HEK293 (cell line): ENCODE measurements around the gene PIGQ.

ENCODE experiments used
- MYNN ChIP-seq: fragments of 450-650 bp; formaldehyde crosslinking; IDR thresholded peaks from 2 replicates; pipeline ENCODE4 v1.5.1; 2016; ENCODE audit warnings: missing biosample characterization, missing genetic modification characterization, borderline replicate concordance
- REPIN1 ChIP-seq: fragments of 450-650 bp; formaldehyde crosslinking; IDR thresholded peaks from 2 replicates; pipeline ENCODE4 v1.5.1; 2017; ENCODE audit warnings: missing biosample characterization, missing genetic modification characterization, low read depth
- REST ChIP-seq: fragments of 450-650 bp; formaldehyde crosslinking; IDR thresholded peaks from 2 replicates; pipeline ENCODE4 v1.5.1; 2016; ENCODE audit warnings: missing biosample characterization, missing genetic modification characterization
- SETDB1 ChIP-seq: IDR thresholded peaks from one replicate; pipeline ENCODE4 v1.6.1; 2017; ENCODE audit warnings: mild to moderate bottlenecking, low read length, moderate library complexity, mixed read lengths; ENCODE audit not compliant: insufficient read length
- WT1 ChIP-seq: fragments of 450-650 bp; formaldehyde crosslinking; IDR thresholded peaks from 2 replicates; pipeline ENCODE4 v1.5.1; 2016; ENCODE audit warnings: missing biosample characterization, missing genetic modification characterization
- ZBTB11 ChIP-seq: fragments of 450-650 bp; formaldehyde crosslinking; conservative IDR thresholded peaks from 2 replicates; pipeline ENCODE4 v1.5.1; 2016; ENCODE audit warnings: low read depth, missing biosample characterization, missing genetic modification characterization
- ZNF138 ChIP-seq: fragments of 450-650 bp; formaldehyde crosslinking; IDR thresholded peaks from 2 replicates; pipeline ENCODE4 v1.5.1; 2016; ENCODE audit warnings: missing biosample characterization, missing genetic modification characterization, borderline replicate concordance
- ZNF157 ChIP-seq: fragments of 450-650 bp; formaldehyde crosslinking; IDR thresholded peaks from 2 replicates; pipeline ENCODE4 v1.5.1; 2016; ENCODE audit warnings: missing biosample characterization, missing genetic modification characterization
- ZNF16 ChIP-seq: fragments of 450-650 bp; formaldehyde crosslinking; IDR thresholded peaks from 2 replicates; pipeline ENCODE4 v1.5.1; 2016; ENCODE audit warnings: low read depth, missing biosample characterization, missing genetic modification characterization
- ZNF23 ChIP-seq: fragments of 450-650 bp; formaldehyde crosslinking; IDR thresholded peaks from 2 replicates; pipeline ENCODE4 v1.5.1; 2016; ENCODE audit warnings: missing biosample characterization, missing genetic modification characterization, borderline replicate concordance
- ZNF24 ChIP-seq: fragments of 450-650 bp; formaldehyde crosslinking; IDR thresholded peaks from 2 replicates; pipeline ENCODE4 v1.5.1; 2016; ENCODE audit warnings: missing biosample characterization, missing genetic modification characterization
- ZNF292 ChIP-seq: fragments of 450-650 bp; formaldehyde crosslinking; IDR thresholded peaks from 2 replicates; pipeline ENCODE4 v1.5.1; 2016; ENCODE audit warnings: low read depth, missing biosample characterization, missing genetic modification characterization, borderline replicate concordance
- ZNF488 ChIP-seq: fragments of 450-650 bp; formaldehyde crosslinking; IDR thresholded peaks from 2 replicates; pipeline ENCODE4 v1.5.1; 2016; ENCODE audit warnings: missing biosample characterization, missing genetic modification characterization
- ZNF514 ChIP-seq: fragments of 450-650 bp; formaldehyde crosslinking; IDR thresholded peaks from 2 replicates; pipeline ENCODE4 v1.5.1; 2016; ENCODE audit warnings: missing biosample characterization, missing genetic modification characterization
- ZNF530 ChIP-seq: fragments of 450-650 bp; formaldehyde crosslinking; IDR thresholded peaks from 2 replicates; pipeline ENCODE4 v1.5.1; 2016; ENCODE audit warnings: low read depth, missing biosample characterization, missing genetic modification characterization
- ZNF544 ChIP-seq: fragments of 450-650 bp; formaldehyde crosslinking; IDR thresholded peaks from 2 replicates; pipeline ENCODE4 v1.5.0; 2017; ENCODE audit warnings: missing biosample characterization, missing genetic modification characterization
- ZNF580 ChIP-seq: fragments of 450-650 bp; formaldehyde crosslinking; IDR thresholded peaks from 2 replicates; pipeline ENCODE4 v1.5.1; 2016; ENCODE audit warnings: missing biosample characterization, missing genetic modification characterization
- ZNF600 ChIP-seq: fragments of 450-650 bp; formaldehyde crosslinking; IDR thresholded peaks from 2 replicates; pipeline ENCODE4 v1.5.1; 2016; ENCODE audit warnings: missing biosample characterization, missing genetic modification characterization
- ZNF610 ChIP-seq: fragments of 450-650 bp; formaldehyde crosslinking; IDR thresholded peaks from 2 replicates; pipeline ENCODE4 v1.5.1; 2016; ENCODE audit warnings: missing biosample characterization, missing genetic modification characterization, borderline replicate concordance
- ZNF623 ChIP-seq: fragments of 450-650 bp; formaldehyde crosslinking; IDR thresholded peaks from 2 replicates; pipeline ENCODE4 v1.5.1; 2016; ENCODE audit warnings: missing biosample characterization, missing genetic modification characterization
- ZNF654 ChIP-seq: fragments of 450-650 bp; formaldehyde crosslinking; IDR thresholded peaks from 2 replicates; pipeline ENCODE4 v1.5.1; 2016; ENCODE audit warnings: low read depth, missing biosample characterization, missing genetic modification characterization
- ZSCAN23 ChIP-seq: fragments of 450-650 bp; formaldehyde crosslinking; IDR thresholded peaks from 2 replicates; pipeline ENCODE4 v1.5.1; 2016; ENCODE audit warnings: missing biosample characterization, missing genetic modification characterization
- TF ChIP-seq, protein P1 (sequence below): fragments of 450-650 bp; formaldehyde crosslinking; IDR thresholded peaks from 2 replicates; pipeline ENCODE4 v1.5.1; 2016; ENCODE audit warnings: missing biosample characterization, missing genetic modification characterization, borderline replicate concordance
- TF ChIP-seq, protein P2 (sequence below): fragments of 450-650 bp; formaldehyde crosslinking; IDR thresholded peaks from 2 replicates; pipeline ENCODE4 v1.5.1; 2016; ENCODE audit warnings: missing biosample characterization, missing genetic modification characterization, low read depth
- TF ChIP-seq, protein P3 (sequence below): fragments of 450-650 bp; formaldehyde crosslinking; IDR thresholded peaks from 2 replicates; pipeline ENCODE4 v1.5.1; 2016; ENCODE audit warnings: missing biosample characterization, missing genetic modification characterization

Gene PIGQ

DNA sequence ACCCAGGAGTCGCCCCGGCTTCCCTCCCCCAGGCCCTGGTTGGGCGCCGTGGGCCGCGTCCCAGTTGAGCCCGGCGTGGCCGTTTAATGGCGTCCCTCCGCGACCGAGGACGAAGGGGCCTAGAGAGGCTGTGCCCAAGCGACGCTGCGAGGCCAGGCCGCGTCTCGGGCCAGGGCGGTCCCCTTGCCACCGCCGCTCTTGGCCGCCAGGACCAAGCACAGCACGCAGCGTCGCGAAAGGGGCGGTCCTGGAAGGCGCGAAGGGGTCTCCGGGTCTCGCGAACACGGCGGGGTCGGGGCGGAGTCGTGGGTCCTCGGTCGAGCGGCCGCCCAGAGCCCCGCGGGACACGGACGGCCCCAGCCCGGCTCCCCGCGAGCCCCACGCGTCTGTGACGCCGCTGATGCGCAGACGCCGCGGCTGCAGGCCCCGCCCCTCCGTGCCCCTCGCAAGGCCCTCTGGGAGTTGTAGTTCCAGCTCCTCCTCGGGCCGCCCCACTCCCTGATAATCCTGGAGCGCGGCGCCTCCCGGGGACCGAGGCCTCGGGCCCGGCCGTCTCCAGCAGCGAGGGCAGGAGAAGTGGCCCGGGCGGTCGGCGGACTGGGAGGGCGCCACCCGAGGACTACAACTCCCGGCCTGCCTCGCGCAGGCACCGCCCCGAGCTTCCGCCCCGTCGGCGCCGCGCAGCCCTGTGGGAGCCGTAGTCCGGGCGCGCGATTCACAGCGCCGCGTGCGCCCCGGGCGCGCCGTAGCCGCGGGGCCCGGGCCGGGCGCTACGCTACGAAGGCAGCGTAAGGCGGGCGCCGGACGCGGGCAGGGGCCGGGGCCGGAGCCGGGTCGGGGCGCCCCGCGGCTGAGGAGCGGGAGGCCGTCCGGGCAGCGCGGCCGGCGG, 42.5 kb upstream of the PIGQ start, which contains the start of gene CAPN15 (continued):
- peak; percentile 91 for TF ChIP-seq ZBTB11
- no peak for TF ChIP-seq ZNF623 (tag by site-specific recombination)
- no peak for TF ChIP-seq ZNF600 (tag by site-specific recombination)
- no peak for TF ChIP-seq ZNF580
- no peak for TF ChIP-seq ZNF544 (tag by site-specific recombination)
- TF ChIP-seq ZNF514, result no peak
- TF ChIP-seq ZSCAN23 (tag by site-specific recombination), result no peak
- TF ChIP-seq, protein P1, sequence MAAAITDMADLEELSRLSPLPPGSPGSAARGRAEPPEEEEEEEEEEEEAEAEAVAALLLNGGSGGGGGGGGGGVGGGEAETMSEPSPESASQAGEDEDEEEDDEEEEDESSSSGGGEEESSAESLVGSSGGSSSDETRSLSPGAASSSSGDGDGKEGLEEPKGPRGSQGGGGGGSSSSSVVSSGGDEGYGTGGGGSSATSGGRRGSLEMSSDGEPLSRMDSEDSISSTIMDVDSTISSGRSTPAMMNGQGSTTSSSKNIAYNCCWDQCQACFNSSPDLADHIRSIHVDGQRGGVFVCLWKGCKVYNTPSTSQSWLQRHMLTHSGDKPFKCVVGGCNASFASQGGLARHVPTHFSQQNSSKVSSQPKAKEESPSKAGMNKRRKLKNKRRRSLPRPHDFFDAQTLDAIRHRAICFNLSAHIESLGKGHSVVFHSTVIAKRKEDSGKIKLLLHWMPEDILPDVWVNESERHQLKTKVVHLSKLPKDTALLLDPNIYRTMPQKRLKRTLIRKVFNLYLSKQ, result no peak
- no peak for TF ChIP-seq ZNF488 (tag by site-specific recombination)
- TF ChIP-seq, protein P2, sequence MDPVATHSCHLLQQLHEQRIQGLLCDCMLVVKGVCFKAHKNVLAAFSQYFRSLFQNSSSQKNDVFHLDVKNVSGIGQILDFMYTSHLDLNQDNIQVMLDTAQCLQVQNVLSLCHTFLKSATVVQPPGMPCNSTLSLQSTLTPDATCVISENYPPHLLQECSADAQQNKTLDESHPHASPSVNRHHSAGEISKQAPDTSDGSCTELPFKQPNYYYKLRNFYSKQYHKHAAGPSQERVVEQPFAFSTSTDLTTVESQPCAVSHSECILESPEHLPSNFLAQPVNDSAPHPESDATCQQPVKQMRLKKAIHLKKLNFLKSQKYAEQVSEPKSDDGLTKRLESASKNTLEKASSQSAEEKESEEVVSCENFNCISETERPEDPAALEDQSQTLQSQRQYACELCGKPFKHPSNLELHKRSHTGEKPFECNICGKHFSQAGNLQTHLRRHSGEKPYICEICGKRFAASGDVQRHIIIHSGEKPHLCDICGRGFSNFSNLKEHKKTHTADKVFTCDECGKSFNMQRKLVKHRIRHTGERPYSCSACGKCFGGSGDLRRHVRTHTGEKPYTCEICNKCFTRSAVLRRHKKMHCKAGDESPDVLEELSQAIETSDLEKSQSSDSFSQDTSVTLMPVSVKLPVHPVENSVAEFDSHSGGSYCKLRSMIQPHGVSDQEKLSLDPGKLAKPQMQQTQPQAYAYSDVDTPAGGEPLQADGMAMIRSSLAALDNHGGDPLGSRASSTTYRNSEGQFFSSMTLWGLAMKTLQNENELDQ, result no peak
- no peak for TF ChIP-seq REPIN1 (tag by site-specific recombination)
- no peak for TF ChIP-seq SETDB1
- TF ChIP-seq ZNF157 (tag by site-specific recombination), result no peak
- no peak for TF ChIP-seq REST
- no peak for TF ChIP-seq ZNF138 (tag by site-specific recombination)
- TF ChIP-seq ZNF610 (tag by site-specific recombination), result no peak
- TF ChIP-seq ZNF654 (tag by site-specific recombination), result no peak
- no peak for TF ChIP-seq ZNF16 (tag by site-specific recombination)
- no peak for TF ChIP-seq ZNF292 (tag by site-specific recombination)
- no peak for TF ChIP-seq ZNF23 (tag by site-specific recombination)
- TF ChIP-seq ZNF24 (tag by site-specific recombination), result no peak
- no peak for TF ChIP-seq MYNN (tag by site-specific recombination)
- TF ChIP-seq, protein P3, sequence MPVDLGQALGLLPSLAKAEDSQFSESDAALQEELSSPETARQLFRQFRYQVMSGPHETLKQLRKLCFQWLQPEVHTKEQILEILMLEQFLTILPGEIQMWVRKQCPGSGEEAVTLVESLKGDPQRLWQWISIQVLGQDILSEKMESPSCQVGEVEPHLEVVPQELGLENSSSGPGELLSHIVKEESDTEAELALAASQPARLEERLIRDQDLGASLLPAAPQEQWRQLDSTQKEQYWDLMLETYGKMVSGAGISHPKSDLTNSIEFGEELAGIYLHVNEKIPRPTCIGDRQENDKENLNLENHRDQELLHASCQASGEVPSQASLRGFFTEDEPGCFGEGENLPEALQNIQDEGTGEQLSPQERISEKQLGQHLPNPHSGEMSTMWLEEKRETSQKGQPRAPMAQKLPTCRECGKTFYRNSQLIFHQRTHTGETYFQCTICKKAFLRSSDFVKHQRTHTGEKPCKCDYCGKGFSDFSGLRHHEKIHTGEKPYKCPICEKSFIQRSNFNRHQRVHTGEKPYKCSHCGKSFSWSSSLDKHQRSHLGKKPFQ (tag by site-specific recombination), result no peak
- no peak for TF ChIP-seq WT1 (tag by site-specific recombination)
- no peak for TF ChIP-seq ZNF530 (tag by site-specific recombination)
